HFFc6 (cell line): ENCODE results near the gene ZNF618. TPM values are rescaled to one million over a fixed set of nuclear protein-coding genes. Genes with fewer than 3 reads are reported as not detected.

Experiments used
- DNase-seq: peaks from one replicate; pipeline ENCODE4 v3.0.0-alpha.2; 2018
- H3K27ac Mint-ChIP-seq: 2 replicates; pipeline ENCODE4 v1.8.0; 2020; ENCODE audit warnings: mild to moderate bottlenecking, mixed read lengths
- H3K27me3 Mint-ChIP-seq: 2 replicates; pipeline ENCODE4 v1.8.0; 2021; ENCODE audit warnings: mild to moderate bottlenecking, moderate library complexity, mixed read lengths; ENCODE audit not compliant: insufficient read depth
- H3K36me3 Mint-ChIP-seq: 2 replicates; pipeline ENCODE4 v1.8.0; 2021; ENCODE audit warnings: low read depth, mixed read lengths
- H3K4me1 Mint-ChIP-seq: 2 replicates; pipeline ENCODE4 v1.8.0; 2020; ENCODE audit warnings: low read depth, mixed read lengths
- H3K4me3 Mint-ChIP-seq: 2 replicates; pipeline ENCODE4 v1.8.0; 2020; ENCODE audit warnings: mild to moderate bottlenecking, moderate library complexity, mixed read lengths
- H3K9me3 Mint-ChIP-seq: 2 replicates; pipeline ENCODE4 v1.8.0; 2020; ENCODE audit warnings: mild to moderate bottlenecking, mixed read lengths
- CTCF ChIP-seq: fragments of 200-600 bp; sonication (generic); IDR thresholded peaks from 2 replicates; pipeline ENCODE4 v1.5.0; 2021; ENCODE audit warnings: antibody characterized with exemption, mild to moderate bottlenecking
- total RNA-seq, 6 experiments: library from RNA; stranded (reverse); fragmentation: NEBNext Ultra II Directional; extraction: Animal tissue kit (Norgen Biotek cat#: 25700); gene quantifications; 2 replicates in 1 of 6; 3 replicates in 5 of 6; pipeline ENCODE4 v1.2.3, GENCODE V29; 2021

Gene ZNF618
- total RNA-seq, 6 experiments from 2014 or later = 9.4 to 13.6 (median 11.5) TPM

- Mint-ChIP-seq H3K9me3 (peaks cover 14% of the 10 kb centered on the region), H3K27me3 (no peaks in the 10 kb centered on the region), H3K4me3 (no peak overlapping the region; the same call in 1 of the 2 replicates), H3K36me3 (peaks cover 43% of the 10 kb centered on the region), H3K4me1 (peaks cover 17% of the 10 kb centered on the region), H3K27ac (peak overlapping the region; percentile 43; the same call in 1 of the 2 replicates)
- TF ChIP-seq CTCF = no peak
- DNase-seq = no peak
These were observed 44.8 kb downstream of the ZNF618 start for GRCh38 chr9:113920872-113921271.

GRCh38 chr9:113921396-113921925 lies 45.4 kb downstream of the ZNF618 start:
- no peak for TF ChIP-seq CTCF
- Mint-ChIP-seq H3K27ac (peak overlapping the region; percentile 43; the same call in 1 of the 2 replicates), H3K27me3 (no peaks in the 10 kb centered on the region), H3K4me1 (peaks cover 17% of the 10 kb centered on the region), H3K4me3 (no peak overlapping the region), H3K36me3 (peaks cover 49% of the 10 kb centered on the region), H3K9me3 (peaks cover 20% of the 10 kb centered on the region)
- no peak for DNase-seq

GRCh38 chr9:113922160-113922559 lies 46.1 kb downstream of the ZNF618 start:
- Mint-ChIP-seq H3K27me3 (no peaks in the 10 kb centered on the region), H3K27ac (no peak overlapping the region; the same call in 1 of the 2 replicates), H3K4me3 (no peak overlapping the region), H3K36me3 (peaks cover 55% of the 10 kb centered on the region), H3K4me1 (peaks cover 17% of the 10 kb centered on the region), H3K9me3 (peaks cover 23% of the 10 kb centered on the region)
- no peak for DNase-seq
- TF ChIP-seq CTCF = no peak

GRCh38 chr9:113926211-113926610 lies 50.1 kb downstream of the ZNF618 start:
- H3K4me1 Mint-ChIP-seq = peaks cover 24% of the 10 kb centered on the region
- no peak overlapping the region for H3K27ac Mint-ChIP-seq
- peaks cover 77% of the 10 kb centered on the region for H3K36me3 Mint-ChIP-seq
- H3K9me3 Mint-ChIP-seq = peaks cover 50% of the 10 kb centered on the region
- no peak for TF ChIP-seq CTCF
- H3K27me3 Mint-ChIP-seq = no peaks in the 10 kb centered on the region
- no peak for DNase-seq
- no peak overlapping the region for H3K4me3 Mint-ChIP-seq

GRCh38 chr9:113927277-113927676 lies 51.2 kb downstream of the ZNF618 start:
- H3K9me3 Mint-ChIP-seq = peaks cover 50% of the 10 kb centered on the region
- no peak overlapping the region for H3K4me3 Mint-ChIP-seq
- no peak for TF ChIP-seq CTCF
- no peaks in the 10 kb centered on the region for H3K27me3 Mint-ChIP-seq
- H3K4me1 Mint-ChIP-seq = peaks cover 13% of the 10 kb centered on the region
- no peak for DNase-seq
- H3K36me3 Mint-ChIP-seq = peaks cover 71% of the 10 kb centered on the region
- H3K27ac Mint-ChIP-seq = no peak overlapping the region
